Caki2 (cell line): Measurements from ENCODE around the gene GPATCH3. TPM values are rescaled to one million over a fixed set of nuclear protein-coding genes. Genes with fewer than 3 reads are reported as not detected.
"Not testable (repeated sequence)": the region's sequence is repeated elsewhere in the genome, so short reads cannot be mapped to it uniquely, and the experiment has no call there.

Experiments
- DNase-seq: peaks from one replicate; pipeline ENCODE4 v3.0.0-alpha.2; 2015; ENCODE audit warnings: low read depth
- in situ Hi-C: cut with HindIII; loops from 2 replicates; pipeline ENCODE4 v1.10.0; 2016; ENCODE audit warnings: low sequenced_read_pairs, low pct_unique_long_range_greater_than_20kb, mixed read lengths
- total RNA-seq: library from RNA; depleted of rRNA; stranded (reverse); fragments of >200 nt; shearing (Covaris generic); gene quantifications from 2 replicates; pipeline ENCODE4 v1.2.3, GENCODE V29; 2014; ENCODE audit warnings: low replicate concordance

GPATCH3 gene
- total RNA-seq, 1 experiment from 2014 or later, result 13.0 TPM

DNA sequence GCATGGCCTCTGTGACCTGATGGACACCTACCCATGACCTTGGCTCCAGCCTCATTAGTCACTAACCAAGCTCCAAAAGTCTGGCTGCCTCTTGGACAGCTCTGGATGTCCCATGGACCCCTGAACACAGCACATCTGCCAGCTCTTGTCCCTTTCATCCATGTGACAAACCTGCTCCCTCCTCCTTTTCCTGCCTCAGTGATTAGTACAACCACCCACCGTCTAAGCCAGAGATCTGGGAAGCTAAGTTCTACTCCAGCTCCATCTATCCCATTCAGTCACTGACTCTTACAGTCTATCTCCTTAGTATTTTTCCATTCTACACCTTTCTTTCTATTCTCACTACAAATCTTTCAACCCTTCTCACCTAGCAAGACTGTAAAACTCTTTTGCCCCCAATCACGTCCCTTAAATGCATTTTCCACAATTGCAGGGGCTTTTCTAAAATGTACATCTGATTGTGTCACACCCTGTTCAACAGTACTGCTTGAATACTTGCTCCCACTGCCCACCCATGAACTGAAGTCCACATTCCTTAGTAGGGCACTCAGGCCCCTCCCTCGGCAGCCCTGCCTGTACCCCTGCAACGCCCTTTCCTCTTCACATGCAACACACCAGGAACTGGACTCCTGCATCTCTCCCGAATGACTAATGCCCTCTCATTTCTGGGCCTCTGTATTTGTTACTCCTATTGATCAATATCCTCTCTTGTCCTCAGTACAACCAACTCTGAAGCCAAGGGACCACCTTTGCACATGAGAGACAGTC is 17.4 kb downstream of the GPATCH3 start:
- in situ Hi-C loops, result no loop called here

GRCh38 chr1:26881611-26882010 is 18.7 kb downstream of the GPATCH3 start:
- DNase-seq, in situ Hi-C loops: not testable (repeated sequence)

More for the DNA sequence above, 17.4 kb downstream of the GPATCH3 start:
- no peak for DNase-seq

DNA sequence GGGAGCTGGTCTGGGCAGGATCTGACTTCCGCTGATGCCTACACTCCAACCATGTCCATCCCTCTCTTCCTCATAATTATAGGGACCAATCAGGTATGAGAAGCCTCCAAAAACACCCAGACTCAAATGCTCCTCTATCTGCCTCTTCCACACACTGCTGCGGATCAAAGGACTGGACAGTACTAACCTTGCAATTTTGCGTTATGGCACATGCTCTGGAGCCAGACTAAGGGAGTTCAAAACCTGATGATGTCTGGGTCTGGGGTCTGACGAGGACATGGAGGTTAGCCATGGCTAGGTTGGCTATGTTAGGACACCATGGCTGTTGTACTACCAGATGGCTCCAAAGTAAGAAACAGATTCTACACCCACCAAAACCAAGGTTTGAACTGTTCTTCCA is 20.5 kb downstream of the GPATCH3 start:
- DNase-seq, result no peak
- in situ Hi-C loops, result no loop called here

DNA sequence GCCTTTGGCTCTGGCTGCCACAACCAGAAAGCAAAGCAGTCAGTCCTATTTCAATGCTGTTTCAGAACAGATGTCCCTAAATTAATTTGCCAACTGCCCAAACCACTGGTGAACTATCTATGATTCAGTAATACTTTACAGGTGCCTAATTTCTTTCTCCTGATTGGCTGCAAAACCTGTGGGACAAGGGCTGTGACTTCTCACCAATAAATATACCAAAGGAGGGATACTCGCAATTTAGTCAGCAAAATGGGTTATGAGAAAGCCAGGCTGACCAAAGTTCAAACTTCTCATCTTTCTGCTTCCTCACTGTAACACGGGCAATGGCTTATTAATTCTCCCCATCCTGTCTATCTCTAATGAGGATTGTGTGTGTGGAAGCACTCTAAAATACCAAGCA is 22.9 kb downstream of the GPATCH3 start:
- in situ Hi-C loops, result no loop called here

GRCh38 chr1:26874896-26875295 is 25.4 kb downstream of the GPATCH3 start:
- in situ Hi-C loops, result no loop called here
- DNase-seq, result no peak

More for the DNA sequence above, 22.9 kb downstream of the GPATCH3 start:
- no peak for DNase-seq

- DNase-seq, in situ Hi-C loops: not testable (repeated sequence)
These were observed 27.2 kb downstream of the GPATCH3 start for GRCh38 chr1:26873097-26873496.

DNA sequence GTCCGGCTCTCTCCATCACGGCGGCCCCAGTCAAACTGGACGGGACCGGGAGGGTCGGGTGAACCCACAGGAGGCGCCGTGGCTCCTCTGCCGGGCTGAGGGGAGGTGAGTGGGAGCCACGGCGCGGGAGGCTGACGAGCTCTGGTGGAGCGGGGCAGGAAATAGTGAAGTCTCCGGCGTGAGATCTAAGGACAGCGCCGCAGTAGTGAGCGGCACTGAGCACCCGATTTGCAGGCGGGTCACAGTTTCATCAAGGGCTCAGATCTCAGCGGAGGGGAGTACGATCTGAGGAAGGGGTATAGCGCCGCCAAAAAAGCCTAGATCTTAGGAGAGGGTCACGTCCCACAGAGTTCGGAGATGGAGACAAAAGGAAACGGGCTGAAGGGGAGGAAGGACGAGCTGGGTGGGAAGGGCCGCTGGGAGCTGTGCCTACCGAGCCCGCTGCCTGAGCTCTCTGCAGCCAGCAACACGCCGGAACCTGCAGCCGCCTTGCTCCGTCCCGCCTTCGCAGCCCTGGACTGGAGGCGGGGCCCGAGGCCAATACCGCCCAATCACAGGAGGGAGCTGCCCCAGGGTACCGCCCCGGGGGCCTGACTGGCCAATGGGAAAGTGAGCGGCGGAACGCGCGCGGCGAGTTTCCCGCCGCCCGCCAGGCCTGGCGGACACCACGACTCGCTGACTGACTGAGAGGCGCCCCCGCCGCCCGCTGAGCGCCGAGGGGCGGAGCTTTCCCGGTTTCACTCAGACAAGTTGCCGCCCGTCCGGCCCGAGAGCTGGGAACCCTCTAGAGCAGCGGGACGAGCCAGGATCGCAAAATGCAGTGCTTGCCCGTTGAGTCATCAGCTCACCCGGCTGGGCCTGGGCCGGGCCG is 35.4 kb downstream of the GPATCH3 start:
- in situ Hi-C loops, result no loop called here
- DNase-seq, result peak; percentile 99

- in situ Hi-C loops, result no loop called here
- DNase-seq, result no peak
These were observed 36.6 kb downstream of the GPATCH3 start for GRCh38 chr1:26863685-26864077.

- in situ Hi-C loops, result no loop called here
- DNase-seq, result peak; percentile 99
These were observed 37.2 kb downstream of the GPATCH3 start, which contains the start of gene SFN for GRCh38 chr1:26862781-26863684. TSS of gene SFN (plus strand) at chr1:26863149. CDS start at chr1:26863213, 64 bp downstream.

DNA sequence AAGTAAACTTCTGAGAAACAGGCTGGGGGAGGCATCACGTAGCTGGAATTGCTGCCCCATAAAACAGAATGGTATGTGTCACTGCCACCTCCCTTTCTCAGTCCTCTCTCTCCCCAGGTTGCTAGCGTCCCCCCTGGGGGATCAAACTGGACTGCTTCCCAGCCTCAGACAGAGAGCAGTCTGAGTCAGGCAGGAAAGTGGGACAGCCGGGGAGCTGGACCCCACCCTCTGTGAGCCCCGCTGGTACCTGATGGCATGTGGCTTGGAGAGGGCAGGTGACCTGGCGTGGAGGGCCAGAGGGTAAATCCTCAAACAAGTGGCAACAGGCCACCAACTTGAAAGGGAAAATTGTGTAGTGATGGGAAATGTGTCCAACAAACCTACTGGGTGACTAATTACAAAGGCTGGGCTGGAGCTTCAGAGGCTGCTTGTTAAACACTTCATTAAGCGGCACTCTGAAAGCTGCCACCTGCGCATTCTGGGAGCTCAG is 38.3 kb downstream of the GPATCH3 start:
- peak; percentile 68 for DNase-seq
- in situ Hi-C loops, result no loop called here

DNA sequence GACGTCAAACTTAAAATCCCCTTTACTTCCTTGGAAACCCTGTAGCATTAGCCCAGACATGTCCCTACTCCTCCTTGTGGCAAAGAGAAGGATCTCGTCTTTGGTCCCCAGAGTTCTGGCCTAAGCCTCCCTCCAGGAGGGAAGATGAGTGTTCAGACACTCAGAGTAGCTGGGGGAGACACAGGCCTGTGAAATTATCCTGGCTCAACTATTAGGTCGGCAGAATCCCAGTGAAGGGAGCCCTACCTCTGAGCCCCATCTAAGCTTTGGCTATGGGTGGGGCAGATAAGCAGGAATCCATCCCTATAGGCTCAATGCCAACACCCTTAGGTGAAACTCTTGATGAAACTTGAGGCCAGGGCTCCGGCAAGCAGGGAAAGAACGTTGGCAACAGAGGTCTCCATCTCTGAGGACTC is 39.0 kb downstream of the GPATCH3 start:
- in situ Hi-C loops, result no loop called here
- DNase-seq, result no peak

DNA sequence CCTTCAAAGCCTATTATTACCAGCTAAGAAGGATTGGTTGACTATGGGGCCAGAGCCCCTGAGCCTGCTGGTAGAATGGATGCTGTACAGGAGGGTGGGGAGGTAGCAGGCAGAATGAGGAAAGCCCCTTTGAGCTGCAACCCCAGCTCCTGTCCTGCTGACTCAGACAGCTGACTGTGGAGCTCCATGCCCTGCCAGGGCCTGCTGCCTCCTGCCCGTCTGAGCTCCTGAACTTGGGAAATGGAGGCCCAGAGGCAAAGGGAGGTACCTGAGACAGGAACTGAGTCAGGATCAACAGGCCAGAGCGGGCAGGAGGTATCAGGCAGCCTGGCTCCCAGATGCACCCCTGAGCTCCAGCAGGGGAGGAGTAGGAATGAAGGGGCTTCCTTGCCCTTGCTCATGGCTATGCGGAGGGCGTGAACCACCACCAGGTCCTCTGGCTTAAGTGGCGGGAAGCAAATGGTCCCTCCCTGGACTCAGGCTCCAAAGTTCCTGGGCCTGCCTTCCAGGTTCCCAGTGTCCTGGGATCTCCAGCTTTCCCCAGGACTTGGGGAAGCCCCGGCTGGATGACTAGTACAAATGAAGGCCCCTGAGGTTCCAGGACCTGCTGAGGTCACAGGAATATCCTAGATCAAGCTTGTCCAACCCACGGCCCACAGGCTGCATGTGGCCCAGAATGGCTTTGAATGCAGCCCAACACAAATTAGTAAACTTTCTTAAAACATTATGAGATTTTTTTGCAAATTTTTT is 41.2 kb downstream of the GPATCH3 start:
- DNase-seq, result no peak
- in situ Hi-C loops, result no loop called here

DNA sequence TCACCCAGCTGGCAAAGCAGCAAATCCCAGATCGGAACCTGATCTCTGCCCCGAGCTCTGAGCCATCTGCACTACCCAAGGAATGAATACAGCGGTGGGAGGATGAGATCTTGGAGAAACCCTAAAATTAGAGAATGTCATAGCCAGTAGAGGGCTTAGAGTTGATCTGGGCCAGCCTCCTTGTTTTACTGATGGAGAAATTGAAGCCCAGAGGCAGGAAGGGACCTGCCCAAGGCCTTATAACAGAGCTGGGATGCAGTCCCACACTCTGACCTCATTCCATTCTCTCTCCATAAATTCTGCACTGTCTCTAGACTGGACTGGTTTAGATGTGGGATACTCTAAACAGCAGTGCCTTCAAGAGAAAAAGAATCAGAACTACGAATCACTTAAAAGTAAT is 42.1 kb downstream of the GPATCH3 start:
- DNase-seq, result no peak
- in situ Hi-C loops, result no loop called here

- in situ Hi-C loops, result no loop called here
These were observed 42.7 kb downstream of the GPATCH3 start for GRCh38 chr1:26857473-26858060.

GRCh38 chr1:26856604-26857469 is 43.4 kb downstream of the GPATCH3 start:
- DNase-seq, result no peak
- in situ Hi-C loops, result no loop called here

More at GRCh38 chr1:26857473-26858060, 42.7 kb downstream of the GPATCH3 start:
- no peak for DNase-seq

- in situ Hi-C loops, result no loop called here
- no peak for DNase-seq
These were observed 44.1 kb downstream of the GPATCH3 start for GRCh38 chr1:26856181-26856580.
